Germinal center (tissue), 1 donor: ENCODE data around the gene PRELID1.

Source experiments
- DNase-seq: peaks from one replicate; pipeline ENCODE4 v3.0.0; 2012; ENCODE audit warnings: mixed read lengths, low spot score

Gene PRELID1

GRCh38 chr5:177313561-177314259 is 10.1 kb downstream of the PRELID1 start:
- no peak for DNase-seq

- DNase-seq, result no peak
Measured at GRCh38 chr5:177314376-177315342, 11.1 kb downstream of the PRELID1 start.

- no peak for DNase-seq
Measured at GRCh38 chr5:177315411-177315810, 11.8 kb downstream of the PRELID1 start.

GRCh38 chr5:177316005-177316404 is 12.4 kb downstream of the PRELID1 start:
- no peak for DNase-seq

GRCh38 chr5:177317959-177318377 is 14.4 kb downstream of the PRELID1 start:
- DNase-seq, result peak; percentile 74

- DNase-seq, result no peak
Measured at GRCh38 chr5:177319913-177320588, 16.5 kb downstream of the PRELID1 start.

GRCh38 chr5:177320879-177321278 is 17.3 kb downstream of the PRELID1 start:
- peak; percentile 28 for DNase-seq

- no peak for DNase-seq
Measured at GRCh38 chr5:177325868-177326381, 22.3 kb downstream of the PRELID1 start.

- DNase-seq, result no peak
Measured at GRCh38 chr5:177327539-177328522, 24.2 kb downstream of the PRELID1 start.

- DNase-seq, result no peak
Measured at GRCh38 chr5:177328545-177329231, 25.1 kb downstream of the PRELID1 start.

GRCh38 chr5:177329883-177330282 is 26.3 kb downstream of the PRELID1 start:
- DNase-seq, result no peak

- no peak for DNase-seq
Measured at GRCh38 chr5:177330991-177331842, 27.6 kb downstream of the PRELID1 start.

GRCh38 chr5:177332031-177332895 is 28.7 kb downstream of the PRELID1 start:
- no peak for DNase-seq

GRCh38 chr5:177332896-177333260 is 29.3 kb downstream of the PRELID1 start:
- DNase-seq, result no peak

- DNase-seq, result no peak
Measured at GRCh38 chr5:177333420-177334154, 30.0 kb downstream of the PRELID1 start.

- DNase-seq, result no peak
Measured at GRCh38 chr5:177334155-177334551, 30.6 kb downstream of the PRELID1 start.

GRCh38 chr5:177334781-177335700 is 31.4 kb downstream of the PRELID1 start:
- DNase-seq, result no peak
